SK-N-DZ (cell line): ENCODE results near the gene PCDHB16. TPM values are rescaled to one million over a fixed set of nuclear protein-coding genes. Genes with fewer than 3 reads are reported as not detected.
"Not testable (repeated sequence)": the region's sequence is repeated elsewhere in the genome, so short reads cannot be mapped to it uniquely, and the experiment has no call there.

Experiments
- DNase-seq: peaks from one replicate; pipeline ENCODE4 v3.0.0-alpha.2; 2015; ENCODE audit warnings: low spot score
- polyA plus RNA-seq, 2 experiments: library from polyadenylated mRNA; depleted of rRNA; stranded (reverse); fragments of >200 nt; gene quantifications; 2 replicates each; pipeline ENCODE4 v1.2.3, GENCODE V29; 2014

PCDHB16 gene
- polyA plus RNA-seq (2014; cell fraction: cytosol; rRNA removed): 2.6 TPM in 2 replicates
- 0.89 and 2.3 TPM in 2 replicates for polyA plus RNA-seq (2014; cell fraction: nucleus; rRNA removed)

- DNase-seq: peak; percentile 72
Observed at GRCh38 chr5:141182248-141182647, at the start of gene PCDHB16. TSS of gene PCDHB16 (plus strand) at chr5:141182387. CDS start at chr5:141182560, 173 bp downstream.

GRCh38 chr5:141135030-141135717, 47.0 kb upstream of the PCDHB16 start, which contains the start of gene PCDHB5:
TSS of gene PCDHB5 (plus strand) at chr5:141135206. CDS start at chr5:141135435, 229 bp downstream.
- DNase-seq: no peak

- DNase-seq: no peak
Observed at GRCh38 chr5:141135718-141136266, 46.4 kb upstream of the PCDHB16 start.

GRCh38 chr5:141137346-141137745, 44.8 kb upstream of the PCDHB16 start:
- DNase-seq: not testable (repeated sequence)

GRCh38 chr5:141149812-141150211, 32.4 kb upstream of the PCDHB16 start, which contains the start of gene PCDHB6:
TSS of gene PCDHB6 (plus strand) at chr5:141150057. CDS start at chr5:141150258, 201 bp downstream.
- peak; percentile 53 for DNase-seq

GRCh38 chr5:141150224-141150992, 31.8 kb upstream of the PCDHB16 start:
- no peak for DNase-seq

- no peak for DNase-seq
Observed at GRCh38 chr5:141150993-141151325, 31.2 kb upstream of the PCDHB16 start.

- DNase-seq: not testable (repeated sequence)
Observed at GRCh38 chr5:141151632-141152031, 30.6 kb upstream of the PCDHB16 start.

- DNase-seq: not testable (repeated sequence)
Observed at GRCh38 chr5:141152096-141152495, 30.1 kb upstream of the PCDHB16 start.

- no peak for DNase-seq
Observed at GRCh38 chr5:141155540-141156374, 26.4 kb upstream of the PCDHB16 start.

- DNase-seq: not testable (repeated sequence)
Observed at GRCh38 chr5:141157356-141157755, 24.8 kb upstream of the PCDHB16 start.

GRCh38 chr5:141157901-141158300, 24.3 kb upstream of the PCDHB16 start:
- DNase-seq: not testable (repeated sequence)

- peak; percentile 45 for DNase-seq
Observed at GRCh38 chr5:141172381-141173204, 9.6 kb upstream of the PCDHB16 start, which contains the start of gene PCDHB7. TSS of gene PCDHB7 (plus strand) at chr5:141172644. CDS start at chr5:141172836, 192 bp downstream.

GRCh38 chr5:141174291-141175104, 7.7 kb upstream of the PCDHB16 start:
- DNase-seq: not testable (repeated sequence)

GRCh38 chr5:141175933-141176332, 6.3 kb upstream of the PCDHB16 start:
- no peak for DNase-seq

GRCh38 chr5:141177577-141178191, 4.5 kb upstream of the PCDHB16 start, which contains the start of gene PCDHB8:
TSS of gene PCDHB8 (plus strand) at chr5:141177790. CDS start at chr5:141178035, 245 bp downstream.
- DNase-seq: peak; percentile 26

GRCh38 chr5:141179371-141179770, 2.8 kb upstream of the PCDHB16 start:
- not testable (repeated sequence) for DNase-seq

GRCh38 chr5:141179876-141180275, 2.3 kb upstream of the PCDHB16 start:
- not testable (repeated sequence) for DNase-seq

- DNase-seq: no peak
Observed at GRCh38 chr5:141180313-141180712, 1.9 kb upstream of the PCDHB16 start.
